OCI-LY3 (cell line): Measurements from ENCODE around the gene LSM14B.
"Not testable (repeated sequence)": the region's sequence is repeated elsewhere in the genome, so short reads cannot be mapped to it uniquely, and the experiment has no call there.

Source experiments
- H2AFZ ChIP-seq: fragments of 200-600, 300-600 bp; shearing (Covaris generic); 2 replicates; pipeline ENCODE4 v1.6.0; 2014; ENCODE audit warnings: antibody characterized with exemption, low read depth, low read length
- H3K27ac ChIP-seq: fragments of 200-600, 300-600 bp; sonication (generic); 2 replicates; pipeline ENCODE4 v1.5.1; 2014; ENCODE audit warnings: mild to moderate bottlenecking, low read length, moderate library complexity, mixed read lengths
- H3K27me3 ChIP-seq: fragments of 200-600, 300-600 bp; sonication (generic); 2 replicates; pipeline ENCODE4 v1.6.1; 2014; ENCODE audit warnings: low read depth, low read length, mixed read lengths
- H3K36me3 ChIP-seq: fragments of 200-600, 300-600 bp; sonication (generic); replicated peaks from 2 replicates; pipeline ENCODE3; 2014; ENCODE audit warnings: low read depth, low read length, mixed read lengths
- H3K4me1 ChIP-seq: fragments of 300-600, 200-600 bp; sonication (generic); 2 replicates; pipeline ENCODE4 v1.6.1; 2014; ENCODE audit warnings: low read length, mixed read lengths
- H3K4me2 ChIP-seq: fragments of 200-600, 300-600 bp; sonication (generic); 2 replicates; pipeline ENCODE4 v1.6.1; 2014; ENCODE audit warnings: low read length, mixed read lengths
- H3K4me3 ChIP-seq: fragments of 300-600, 200-600 bp; sonication (generic); 2 replicates; pipeline ENCODE4 v1.5.1; 2014; ENCODE audit warnings: antibody characterized with exemption, mild to moderate bottlenecking, low read length, moderate library complexity
- H3K79me2 ChIP-seq: fragments of 300-600, 200-600 bp; shearing (Covaris generic); 2 replicates; pipeline ENCODE4 v1.6.1; 2014; ENCODE audit warnings: mild to moderate bottlenecking, low read length, mixed read lengths
- H3K9ac ChIP-seq: fragments of 300-600, 200-600 bp; shearing (Covaris generic); 2 replicates; pipeline ENCODE4 v1.6.0; 2014; ENCODE audit warnings: mild to moderate bottlenecking, low read length, moderate library complexity
- H3K9me3 ChIP-seq: fragments of 200-600, 300-600 bp; shearing (Covaris generic); 2 replicates; pipeline ENCODE4 v1.6.1; 2014; ENCODE audit warnings: low read length, mixed read lengths; ENCODE audit not compliant: insufficient read depth
- H4K20me1 ChIP-seq: fragments of 200-600, 300-600 bp; sonication (generic); 2 replicates; pipeline ENCODE4 v1.6.1; 2016; ENCODE audit warnings: low read length, mixed read lengths; ENCODE audit not compliant: insufficient read depth
- EZH2phosphoT487 ChIP-seq: fragments of 200-600 bp; shearing (Covaris generic); IDR thresholded peaks from 2 replicates; pipeline ENCODE4 v1.6.1; 2018; ENCODE audit warnings: antibody characterized with exemption, mixed run types, low read depth
- TF ChIP-seq, protein P1 (sequence below): fragments of 200-600, 300-600 bp; sonication (generic); IDR thresholded peaks from 2 replicates; pipeline ENCODE4 v1.5.1; 2014; ENCODE audit warnings: antibody characterized with exemption, low read length, low read depth

Gene LSM14B

DNA sequence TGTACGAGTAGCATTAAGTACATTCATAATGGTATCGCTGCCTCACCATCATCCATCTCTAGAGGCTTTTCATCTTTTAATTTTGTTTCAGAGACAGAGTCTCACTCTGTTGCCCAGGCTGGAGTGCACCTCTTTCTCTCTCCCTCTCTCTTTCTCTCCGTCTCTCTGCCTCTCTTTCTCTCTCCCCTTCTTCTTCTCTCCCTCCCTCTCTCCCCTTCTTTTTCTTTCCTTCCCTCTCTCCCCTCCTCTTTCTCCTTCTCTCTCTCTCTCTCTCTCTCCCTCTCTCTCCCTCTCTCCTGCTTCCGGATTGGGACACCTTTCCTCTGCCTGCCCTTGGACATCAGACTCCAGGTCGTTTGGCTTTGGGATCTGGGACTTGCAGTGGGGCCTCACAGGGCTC lies 39.0 kb upstream of the LSM14B start:
- H3K27ac ChIP-seq = no peak overlapping the region
- no peaks in the 10 kb centered on the region for H3K4me1 ChIP-seq
- H3K9me3 ChIP-seq = no peaks in the 10 kb centered on the region
- no peaks in the 10 kb centered on the region for H3K79me2 ChIP-seq
- no peak overlapping the region for H3K4me3 ChIP-seq
- H3K36me3 ChIP-seq = no peaks in the 10 kb centered on the region
- no peak for TF ChIP-seq EZH2phosphoT487
- TF ChIP-seq, protein P1, sequence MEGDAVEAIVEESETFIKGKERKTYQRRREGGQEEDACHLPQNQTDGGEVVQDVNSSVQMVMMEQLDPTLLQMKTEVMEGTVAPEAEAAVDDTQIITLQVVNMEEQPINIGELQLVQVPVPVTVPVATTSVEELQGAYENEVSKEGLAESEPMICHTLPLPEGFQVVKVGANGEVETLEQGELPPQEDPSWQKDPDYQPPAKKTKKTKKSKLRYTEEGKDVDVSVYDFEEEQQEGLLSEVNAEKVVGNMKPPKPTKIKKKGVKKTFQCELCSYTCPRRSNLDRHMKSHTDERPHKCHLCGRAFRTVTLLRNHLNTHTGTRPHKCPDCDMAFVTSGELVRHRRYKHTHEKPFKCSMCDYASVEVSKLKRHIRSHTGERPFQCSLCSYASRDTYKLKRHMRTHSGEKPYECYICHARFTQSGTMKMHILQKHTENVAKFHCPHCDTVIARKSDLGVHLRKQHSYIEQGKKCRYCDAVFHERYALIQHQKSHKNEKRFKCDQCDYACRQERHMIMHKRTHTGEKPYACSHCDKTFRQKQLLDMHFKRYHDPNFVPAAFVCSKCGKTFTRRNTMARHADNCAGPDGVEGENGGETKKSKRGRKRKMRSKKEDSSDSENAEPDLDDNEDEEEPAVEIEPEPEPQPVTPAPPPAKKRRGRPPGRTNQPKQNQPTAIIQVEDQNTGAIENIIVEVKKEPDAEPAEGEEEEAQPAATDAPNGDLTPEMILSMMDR = no peak
- H4K20me1 ChIP-seq = no peaks in the 10 kb centered on the region
- no peak overlapping the region for H3K9ac ChIP-seq
- no peak overlapping the region for H3K4me2 ChIP-seq
- no peak overlapping the region for H2AFZ ChIP-seq
- no peaks in the 10 kb centered on the region for H3K27me3 ChIP-seq

DNA sequence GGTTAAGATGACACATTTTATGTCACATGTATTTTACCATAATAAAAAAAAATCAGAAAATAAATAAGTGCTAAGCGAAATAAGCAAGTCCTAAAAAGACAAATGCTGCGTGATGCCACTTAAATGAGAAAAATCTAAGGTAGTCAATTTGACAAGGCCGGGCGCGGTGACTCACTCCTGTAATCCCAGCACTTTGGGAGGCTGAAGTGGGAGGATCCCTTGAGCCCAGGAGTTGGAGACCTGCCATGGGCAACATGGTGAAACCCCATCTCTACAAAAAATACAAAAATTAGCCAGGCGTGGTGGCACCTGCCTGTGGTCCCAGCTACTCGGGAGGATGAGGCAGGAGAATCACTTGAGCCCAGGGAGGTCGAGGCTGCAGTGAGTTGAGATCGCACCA lies 38.1 kb upstream of the LSM14B start:
- H3K27me3 ChIP-seq, H3K36me3 ChIP-seq, H3K27ac ChIP-seq, H4K20me1 ChIP-seq, H3K4me2 ChIP-seq, H3K9ac ChIP-seq, H3K4me1 ChIP-seq, H3K4me3 ChIP-seq, H3K9me3 ChIP-seq, H2AFZ ChIP-seq, H3K79me2 ChIP-seq: not testable (repeated sequence)

DNA sequence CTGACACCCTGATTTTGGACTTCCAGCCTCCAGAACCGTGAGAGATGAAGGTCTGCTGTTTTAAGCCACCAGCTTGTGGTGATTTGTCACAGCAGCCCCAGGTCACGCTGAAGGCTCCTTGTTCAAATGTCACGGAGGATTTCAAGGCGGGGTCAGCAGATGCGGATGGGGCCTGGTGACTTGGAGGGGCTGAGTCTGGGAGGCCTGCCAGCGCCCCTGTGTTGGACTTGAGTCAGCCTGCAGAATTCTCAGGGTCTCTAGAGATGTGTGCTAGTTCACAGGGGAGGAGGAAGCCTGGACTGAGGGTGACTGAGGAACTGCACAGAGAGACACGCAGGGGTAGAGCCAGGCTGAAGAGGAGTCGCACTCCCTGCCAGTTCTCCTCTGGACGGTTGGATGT lies 37.1 kb upstream of the LSM14B start:
- Histone ChIP-seq H3K9ac (no peak overlapping the region), H3K27me3 (no peaks in the 10 kb centered on the region), H2AFZ (no peak overlapping the region), H4K20me1 (no peaks in the 10 kb centered on the region), H3K4me3 (no peak overlapping the region), H3K36me3 (no peaks in the 10 kb centered on the region), H3K4me2 (no peak overlapping the region), H3K4me1 (no peaks in the 10 kb centered on the region), H3K79me2 (no peaks in the 10 kb centered on the region), H3K9me3 (no peaks in the 10 kb centered on the region), H3K27ac (no peak overlapping the region)
- no peak for TF ChIP-seq EZH2phosphoT487

DNA sequence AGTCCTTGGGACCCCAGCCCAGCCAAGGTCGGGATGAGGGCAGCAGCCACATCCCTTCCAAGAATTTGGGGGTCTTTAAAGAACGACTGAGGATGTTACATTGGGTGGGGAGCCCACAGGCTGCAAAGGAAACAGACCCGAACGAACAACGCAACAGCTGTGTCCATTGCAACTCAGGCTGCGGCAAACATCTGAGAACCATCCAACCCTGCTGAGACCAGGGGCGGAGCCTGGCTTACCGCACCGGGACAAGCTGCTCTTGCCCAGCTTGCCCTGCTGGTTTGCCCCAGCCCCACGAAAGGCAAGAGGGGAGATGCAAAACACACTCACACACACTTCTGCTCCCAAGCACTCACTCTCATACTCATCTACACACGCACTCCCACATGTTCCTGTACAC lies 35.0 kb upstream of the LSM14B start:
- Histone ChIP-seq H3K4me1 (no peaks in the 10 kb centered on the region), H3K79me2 (no peaks in the 10 kb centered on the region), H3K4me2 (no peak overlapping the region), H2AFZ (no peak overlapping the region), H3K27ac (no peak overlapping the region), H3K36me3 (no peaks in the 10 kb centered on the region), H3K9me3 (no peaks in the 10 kb centered on the region), H3K9ac (no peak overlapping the region), H3K4me3 (no peak overlapping the region), H3K27me3 (peaks cover 4% of the 10 kb centered on the region; the same call in 1 of the 2 replicates), H4K20me1 (no peaks in the 10 kb centered on the region)
- no peak for TF ChIP-seq EZH2phosphoT487

DNA sequence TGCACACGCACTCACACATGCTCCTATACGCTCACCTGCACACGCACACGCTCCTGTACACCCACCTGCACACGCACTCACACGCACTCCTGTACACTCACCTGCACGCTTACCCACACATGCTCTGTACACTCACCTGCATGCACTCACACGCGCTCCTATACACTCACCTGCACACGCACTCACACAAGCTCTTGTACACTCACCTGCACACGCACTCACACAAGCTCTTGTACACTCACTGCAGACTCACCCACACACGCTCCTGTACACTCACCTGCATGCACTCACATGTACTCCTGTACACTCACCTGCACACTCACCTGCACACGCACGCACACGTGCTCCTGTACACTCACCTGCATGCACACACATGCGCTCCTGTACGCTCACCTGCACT lies 34.6 kb upstream of the LSM14B start:
- H3K79me2 ChIP-seq = no peaks in the 10 kb centered on the region
- TF ChIP-seq, protein P1 = no peak
- TF ChIP-seq EZH2phosphoT487 = no peak
- H3K36me3 ChIP-seq = no peaks in the 10 kb centered on the region
- no peak overlapping the region for H2AFZ ChIP-seq
- no peak overlapping the region for H3K9ac ChIP-seq
- no peaks in the 10 kb centered on the region for H4K20me1 ChIP-seq
- H3K27me3 ChIP-seq = peaks cover 4% of the 10 kb centered on the region; the same call in 1 of the 2 replicates
- no peaks in the 10 kb centered on the region for H3K9me3 ChIP-seq
- no peak overlapping the region for H3K4me2 ChIP-seq
- no peak overlapping the region for H3K27ac ChIP-seq
- H3K4me1 ChIP-seq = no peaks in the 10 kb centered on the region
- H3K4me3 ChIP-seq = no peak overlapping the region
